T-helper 1 cell treated with Interleukin-12 subunit alpha and Interleukin-12 subunit beta and Interleukin-4 antibody, amounts not matched to agents 30 ng/mL and 1 ng/mL, for 36 hours (primary cell): ENCODE data around the gene C19orf33. TPM values are rescaled to one million over a fixed set of nuclear protein-coding genes. Genes with fewer than 3 reads are reported as not detected.

Experiments
- intact Hi-C: fragments of 100-400 bp; cut with micrococcal nuclease; formaldehyde crosslinking; loops from one replicate; pipeline ENCODE4 v1.15.1; 2024
- total RNA-seq: library from RNA; stranded (reverse); gene quantifications from 2 replicates; pipeline ENCODE4 v1.2.3, GENCODE V29; 2022

The C19orf33 gene
- total RNA-seq, 1 donor from 2014 or later = 0.86 TPM

DNA sequence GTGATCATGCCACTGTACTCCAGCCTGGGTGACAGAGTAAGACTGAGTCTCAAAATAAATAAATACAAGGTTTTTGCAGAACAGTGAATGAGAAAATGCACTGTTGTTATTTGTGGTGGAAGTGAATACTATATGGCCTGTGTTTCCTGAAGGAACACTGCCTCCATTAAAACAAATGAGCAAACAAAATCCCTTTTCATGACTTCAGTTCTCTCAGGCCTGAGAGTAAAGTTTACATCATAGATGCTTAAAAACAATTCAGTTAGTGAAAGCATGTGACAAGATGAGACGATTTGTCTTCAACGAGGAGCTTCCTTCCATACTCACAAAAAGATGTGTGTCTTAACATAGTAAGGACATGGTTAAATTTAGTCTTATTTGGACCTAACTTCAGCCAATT lies 25.3 kb upstream of the C19orf33 start:
- intact Hi-C loops = no loop called here

DNA sequence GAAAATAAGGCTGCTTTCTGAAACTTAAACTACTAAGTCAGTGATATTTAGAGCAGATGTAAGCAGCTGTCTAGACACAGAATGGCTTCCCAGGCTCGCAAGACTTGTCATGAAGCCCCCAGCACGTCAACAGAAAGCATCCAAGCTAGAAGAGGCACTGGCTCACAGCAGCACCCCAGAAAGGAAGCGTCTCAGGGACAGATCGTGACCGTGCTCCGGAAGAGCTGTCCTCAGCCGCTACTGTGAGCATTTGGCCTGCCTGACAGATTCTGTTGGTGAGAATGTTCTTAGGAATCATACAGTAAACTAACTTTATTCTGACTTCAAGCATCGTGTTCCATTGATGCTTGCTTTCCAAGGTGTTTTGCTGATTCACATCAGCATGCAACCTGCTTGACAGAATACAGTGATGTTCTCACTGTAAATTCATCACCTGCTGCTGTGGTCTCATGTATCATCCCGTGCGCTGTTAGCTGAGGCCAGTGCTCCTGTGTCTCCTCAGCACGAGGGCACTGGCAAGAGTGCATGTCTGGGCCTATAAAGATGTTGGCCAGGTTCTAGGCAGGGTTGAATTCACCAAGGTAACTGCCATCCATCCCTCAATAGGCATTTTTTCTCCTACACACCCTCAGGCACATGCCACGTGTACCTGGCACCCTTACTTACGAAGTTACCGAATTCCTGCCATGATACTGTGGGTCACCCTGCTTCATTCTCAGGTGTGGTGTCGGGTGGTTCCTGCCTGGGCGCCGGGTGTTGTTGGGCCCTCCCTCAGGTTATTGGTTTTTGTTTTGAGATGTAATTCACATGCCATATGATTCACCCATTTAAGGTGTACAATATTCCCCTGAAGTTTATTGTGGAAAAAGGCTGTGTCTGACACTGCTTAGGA lies 23.8 kb upstream of the C19orf33 start:
- intact Hi-C loops = no loop called here

DNA sequence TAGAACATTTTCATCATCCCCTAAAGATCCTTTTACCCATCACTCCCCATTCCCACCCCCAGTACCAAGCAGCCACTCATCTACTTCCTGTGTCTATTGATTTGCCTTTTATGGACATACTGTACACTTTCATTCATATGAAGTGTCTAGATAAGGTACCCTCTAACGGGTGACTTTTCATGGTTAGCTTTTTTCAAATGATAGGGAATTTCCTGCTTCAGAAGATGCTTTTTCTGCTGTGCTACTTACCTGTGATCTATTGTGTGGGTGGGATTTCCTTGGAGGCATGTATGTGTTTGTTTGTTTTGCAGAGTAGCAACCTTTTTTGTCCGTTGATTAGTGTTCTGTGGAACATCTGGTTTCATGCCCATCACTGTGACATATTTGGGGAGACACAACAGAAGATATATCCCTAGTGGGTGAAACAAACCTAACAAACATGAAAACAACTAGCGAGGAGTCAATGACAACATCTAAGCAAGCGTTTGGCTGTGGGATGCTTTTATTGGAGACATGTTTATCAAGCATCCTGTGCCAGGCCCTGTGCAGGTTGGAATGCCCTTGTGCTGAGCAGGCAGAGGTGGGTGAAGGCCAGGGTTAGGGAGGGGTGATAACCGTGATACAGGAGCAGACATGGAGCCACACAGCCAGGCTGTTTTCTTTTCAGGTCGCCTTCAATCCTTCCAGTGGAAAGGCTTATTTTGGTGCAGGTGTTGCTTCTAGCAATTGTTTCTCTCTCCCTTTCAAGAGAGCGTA lies 22.1 kb upstream of the C19orf33 start:
- intact Hi-C loops = no loop called here

DNA sequence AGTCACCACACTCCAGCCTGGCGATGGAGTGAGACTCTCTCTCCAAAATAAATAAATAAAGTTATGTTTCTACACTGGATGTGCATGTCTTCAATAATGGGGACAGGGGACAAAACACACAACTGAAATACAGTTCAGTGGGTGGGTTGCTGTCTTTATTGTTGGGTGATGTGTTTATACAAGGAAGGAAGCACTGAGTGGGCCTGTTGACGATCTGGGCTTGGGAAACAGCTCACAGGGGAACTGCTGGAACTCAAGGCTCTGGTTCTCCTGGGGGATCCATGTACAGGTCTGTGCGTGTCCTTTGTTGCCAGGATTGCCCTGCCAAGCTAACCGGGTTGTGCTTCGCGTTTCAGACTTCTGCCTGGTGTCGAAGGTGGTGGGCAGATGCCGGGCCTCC lies 20.8 kb upstream of the C19orf33 start:
- intact Hi-C loops = no loop called here

DNA sequence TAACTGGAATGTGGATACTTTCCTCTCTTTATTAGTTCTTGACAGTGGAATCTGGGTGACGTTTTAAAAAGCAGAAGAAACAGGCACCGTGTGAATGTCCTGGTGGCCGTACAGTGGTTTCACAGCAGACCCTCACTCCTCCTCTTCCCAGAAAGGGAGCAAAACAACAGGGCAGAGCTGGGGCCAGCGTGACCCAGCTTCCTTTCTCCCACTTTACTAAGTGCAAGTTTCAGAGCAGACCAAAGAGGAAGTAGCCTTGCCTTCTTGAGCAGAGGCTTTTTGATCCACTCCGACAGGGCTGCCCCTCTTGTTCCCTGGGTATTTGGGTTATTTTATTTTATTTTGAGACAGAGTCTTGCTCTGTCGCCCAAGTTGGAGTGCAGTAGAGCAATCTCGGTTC lies 19.6 kb upstream of the C19orf33 start:
- intact Hi-C loops = no loop called here

DNA sequence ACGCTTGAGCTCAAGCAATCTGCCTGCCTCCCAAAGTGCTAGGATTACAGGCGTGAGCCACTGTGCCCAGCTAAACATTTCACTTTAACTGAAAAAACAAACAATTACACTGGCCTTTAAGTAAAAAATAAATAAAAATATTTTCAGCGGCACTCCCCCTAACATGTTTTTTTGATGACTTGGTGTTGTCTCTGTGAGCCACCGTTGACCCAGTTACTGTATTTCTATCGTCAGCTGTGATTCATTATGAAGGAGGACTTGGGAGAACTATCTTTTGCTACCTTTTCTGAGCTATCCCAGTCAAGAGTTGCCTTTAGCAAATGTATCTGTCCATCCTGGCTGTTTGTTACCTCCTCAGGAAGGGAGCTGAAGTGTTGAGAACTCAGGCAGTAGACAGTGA lies 18.5 kb upstream of the C19orf33 start:
- intact Hi-C loops = no loop called here

DNA sequence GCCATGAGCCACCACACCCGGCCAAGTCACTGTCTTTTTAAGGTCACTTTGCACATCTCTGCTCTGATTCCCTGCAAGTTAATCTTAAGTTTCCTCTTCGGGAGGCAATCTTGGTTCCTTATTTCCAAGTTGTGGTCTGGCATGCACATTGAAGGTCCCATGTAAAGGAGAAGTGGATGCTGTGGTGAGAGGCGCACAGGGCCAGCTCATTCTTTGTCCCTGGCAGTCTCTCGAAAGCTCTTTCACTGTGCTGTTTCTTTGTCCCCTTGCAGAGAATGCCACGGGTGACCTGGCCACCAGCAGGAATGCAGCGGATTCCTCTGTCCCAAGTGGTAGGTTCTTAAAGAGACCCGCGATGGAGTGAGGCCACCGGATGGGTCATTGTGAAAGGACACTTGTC lies 16.4 kb upstream of the C19orf33 start:
- intact Hi-C loops = no loop called here

DNA sequence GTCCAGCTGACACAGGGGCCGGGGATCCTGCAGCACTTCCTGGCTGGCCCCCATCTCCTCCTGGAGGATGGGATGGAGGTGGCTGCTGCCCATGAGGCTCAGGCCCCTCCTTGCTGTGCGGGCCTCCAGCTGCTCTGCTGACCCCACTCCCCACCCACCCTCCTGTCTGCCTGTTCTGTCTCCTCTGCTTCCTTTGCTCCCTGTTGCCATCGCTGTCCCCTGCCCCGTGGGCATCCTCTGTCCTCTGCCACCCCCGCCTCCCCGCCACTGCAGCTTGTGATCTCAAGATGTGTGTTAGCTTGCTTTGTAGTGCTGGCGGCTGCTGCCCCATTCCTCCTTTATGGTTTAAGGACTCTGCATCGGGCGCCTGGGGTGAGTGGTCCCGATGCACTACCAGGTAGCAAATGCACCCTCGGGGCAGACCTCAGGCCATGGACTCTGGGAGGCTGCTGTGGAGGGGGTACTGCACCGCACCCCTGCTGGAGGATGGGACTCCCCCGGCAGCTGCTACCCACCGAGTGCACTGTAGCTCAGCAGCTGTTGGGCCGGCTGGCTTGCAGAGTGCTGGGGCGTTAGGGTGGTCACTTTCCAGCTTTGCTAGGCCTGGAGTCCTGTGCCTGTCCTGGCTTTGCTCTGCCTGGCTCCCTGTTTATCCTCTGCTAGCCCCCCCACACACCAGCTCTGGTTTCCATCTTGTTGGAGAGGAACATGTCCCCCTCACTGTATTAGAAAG lies 15.8 kb upstream of the C19orf33 start:
- intact Hi-C loops = no loop called here

DNA sequence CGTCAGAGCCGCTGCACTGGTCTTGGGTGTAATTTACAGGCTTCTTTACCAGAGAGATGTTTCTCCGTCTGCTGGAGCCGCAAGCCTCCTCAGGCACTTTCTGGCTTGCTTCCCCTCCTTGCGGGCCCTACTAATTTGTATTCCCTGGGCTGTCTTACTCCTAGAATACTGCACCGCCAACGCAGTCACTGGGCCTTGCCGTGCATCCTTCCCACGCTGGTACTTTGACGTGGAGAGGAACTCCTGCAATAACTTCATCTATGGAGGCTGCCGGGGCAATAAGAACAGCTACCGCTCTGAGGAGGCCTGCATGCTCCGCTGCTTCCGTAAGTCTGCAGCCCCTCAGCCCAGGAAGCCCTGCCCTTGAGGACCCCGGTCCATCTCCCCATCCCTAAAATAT lies 14.1 kb upstream of the C19orf33 start:
- intact Hi-C loops = no loop called here

DNA sequence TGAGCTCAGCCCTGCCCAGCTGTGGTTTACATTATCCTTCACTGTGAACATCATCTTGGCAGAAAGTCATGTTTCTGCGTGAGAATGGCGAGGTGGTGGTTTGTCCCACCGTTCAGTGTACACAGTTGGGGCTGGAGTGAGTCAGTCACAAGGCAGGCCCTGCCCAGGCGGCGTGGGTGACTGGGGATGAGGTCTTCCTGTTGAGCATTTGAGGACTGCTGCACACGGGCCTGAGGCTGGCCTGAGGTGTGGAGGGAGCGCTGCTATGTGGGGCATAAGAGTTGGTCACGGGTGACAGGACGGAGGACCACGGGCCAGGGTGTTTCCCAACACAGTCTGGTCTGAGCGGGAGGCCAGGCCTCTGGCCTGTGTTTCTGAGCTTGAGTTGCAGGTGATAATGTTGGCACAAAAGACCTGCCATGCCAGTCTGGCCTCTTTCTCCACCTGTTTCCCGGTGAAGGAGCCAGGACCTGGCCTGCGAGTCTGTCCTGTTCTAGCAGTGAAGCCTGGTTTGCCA lies 13.4 kb upstream of the C19orf33 start:
- intact Hi-C loops = no loop called here

DNA sequence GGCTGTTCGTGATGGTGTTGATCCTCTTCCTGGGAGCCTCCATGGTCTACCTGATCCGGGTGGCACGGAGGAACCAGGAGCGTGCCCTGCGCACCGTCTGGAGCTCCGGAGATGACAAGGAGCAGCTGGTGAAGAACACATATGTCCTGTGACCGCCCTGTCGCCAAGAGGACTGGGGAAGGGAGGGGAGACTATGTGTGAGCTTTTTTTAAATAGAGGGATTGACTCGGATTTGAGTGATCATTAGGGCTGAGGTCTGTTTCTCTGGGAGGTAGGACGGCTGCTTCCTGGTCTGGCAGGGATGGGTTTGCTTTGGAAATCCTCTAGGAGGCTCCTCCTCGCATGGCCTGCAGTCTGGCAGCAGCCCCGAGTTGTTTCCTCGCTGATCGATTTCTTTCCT lies 12.2 kb upstream of the C19orf33 start:
- intact Hi-C loops = no loop called here

DNA sequence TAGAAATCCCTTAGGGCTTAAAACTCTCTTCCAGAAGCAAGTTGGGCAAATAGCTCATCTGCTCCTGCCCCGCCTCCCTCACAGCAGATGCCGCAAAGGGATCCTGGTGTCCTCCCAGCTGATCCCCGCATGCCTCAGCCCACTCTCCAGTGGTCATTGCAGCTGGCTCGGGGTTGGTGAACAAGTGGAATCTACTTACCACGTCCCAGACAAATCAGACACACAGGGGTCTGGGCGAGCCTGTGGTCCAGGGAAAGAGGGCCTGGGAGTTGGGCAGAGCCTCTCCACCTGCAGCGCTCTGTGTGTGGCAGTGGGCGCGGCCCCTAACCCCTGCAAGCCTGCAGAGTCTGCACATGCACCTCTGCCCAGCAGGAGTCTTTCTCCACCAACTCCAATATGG lies 10.8 kb upstream of the C19orf33 start:
- intact Hi-C loops = no loop called here

DNA sequence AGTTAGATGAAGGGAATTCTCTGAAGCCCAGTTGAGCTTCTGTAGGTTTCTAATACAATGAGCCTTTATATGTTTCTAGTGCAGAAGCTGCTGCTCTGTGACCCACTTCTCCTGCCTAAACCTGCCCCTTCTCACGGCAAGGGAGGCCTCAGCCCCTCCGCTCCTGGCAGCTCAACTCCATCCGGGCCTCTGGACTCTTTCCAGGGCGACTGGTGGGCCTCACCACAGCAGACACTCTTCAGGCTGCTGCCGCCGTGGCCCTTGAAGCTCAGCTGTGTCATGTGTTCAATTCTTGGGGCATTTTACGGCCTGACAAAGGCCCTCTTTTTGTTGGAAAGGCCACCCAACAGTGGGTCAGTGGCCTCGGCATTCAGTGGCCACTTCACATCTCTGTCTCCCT lies 10.0 kb upstream of the C19orf33 start:
- intact Hi-C loops = no loop called here

DNA sequence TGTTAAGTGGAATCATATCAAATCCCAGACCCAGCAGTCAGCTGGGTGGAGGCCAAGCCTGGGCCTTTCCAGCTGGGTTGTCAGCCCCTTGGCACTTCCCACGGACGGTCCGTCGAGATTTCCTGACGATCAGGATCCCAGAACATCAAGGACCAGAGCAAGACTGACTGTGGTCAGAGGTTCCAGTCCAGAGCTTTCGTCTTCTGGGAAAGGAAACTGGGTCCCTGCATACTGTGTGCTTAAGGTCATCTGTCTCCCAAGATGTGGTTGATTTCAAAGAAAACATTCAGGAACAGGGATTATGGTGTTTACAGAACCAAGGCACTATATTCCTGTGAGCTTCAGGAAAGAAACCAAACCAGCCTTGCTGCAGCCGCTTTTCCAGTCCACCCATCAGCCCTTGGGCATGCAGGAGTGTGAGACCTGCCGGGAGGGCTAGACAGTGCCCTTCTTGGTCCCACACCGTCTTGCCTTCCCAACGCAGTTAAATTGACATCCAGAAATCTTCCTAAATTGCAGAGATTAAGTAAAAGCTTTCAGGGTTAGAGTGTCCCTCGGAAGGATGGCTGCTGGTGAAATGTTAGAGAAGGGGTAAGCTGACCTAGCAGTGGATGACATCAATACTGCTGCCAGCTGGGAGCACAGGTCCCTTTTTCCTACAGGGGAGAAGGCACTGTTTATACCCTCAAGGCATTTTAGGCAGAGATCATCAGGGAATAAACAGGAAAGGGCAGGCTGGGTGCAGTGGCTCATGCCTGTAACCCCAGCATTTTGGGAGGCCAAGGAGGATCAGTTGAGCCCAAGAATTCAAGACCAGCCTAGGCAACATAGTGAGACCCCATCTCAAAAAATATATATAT lies 5.0 kb upstream of the C19orf33 start:
- intact Hi-C loops = no loop called here

DNA sequence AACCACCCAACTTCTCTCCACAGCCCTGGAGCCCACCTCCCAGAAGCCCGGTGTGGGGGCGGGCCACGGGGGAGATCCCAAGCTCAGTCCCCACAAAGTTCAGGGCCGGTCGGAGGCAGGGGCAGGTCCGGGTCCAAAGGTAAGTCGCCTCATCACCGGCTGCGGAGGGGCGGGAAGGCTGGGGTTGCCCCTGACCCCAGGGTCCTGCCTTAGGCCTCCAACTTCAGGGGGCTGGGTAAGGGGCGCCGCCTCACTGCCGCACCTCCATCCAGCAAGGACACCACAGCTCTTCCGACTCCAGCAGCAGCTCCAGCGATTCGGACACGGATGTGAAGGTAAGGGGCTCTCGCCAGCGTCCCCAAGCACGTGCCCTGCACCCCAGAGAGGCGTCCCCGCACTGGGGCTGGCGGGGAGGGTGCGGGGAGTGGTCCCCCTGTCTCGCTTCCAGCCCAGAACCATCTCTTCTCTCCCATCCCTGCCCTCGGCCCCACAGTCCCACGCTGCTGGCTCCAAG lies 358 bp downstream of the C19orf33 start:
- intact Hi-C loops = no loop called here

DNA sequence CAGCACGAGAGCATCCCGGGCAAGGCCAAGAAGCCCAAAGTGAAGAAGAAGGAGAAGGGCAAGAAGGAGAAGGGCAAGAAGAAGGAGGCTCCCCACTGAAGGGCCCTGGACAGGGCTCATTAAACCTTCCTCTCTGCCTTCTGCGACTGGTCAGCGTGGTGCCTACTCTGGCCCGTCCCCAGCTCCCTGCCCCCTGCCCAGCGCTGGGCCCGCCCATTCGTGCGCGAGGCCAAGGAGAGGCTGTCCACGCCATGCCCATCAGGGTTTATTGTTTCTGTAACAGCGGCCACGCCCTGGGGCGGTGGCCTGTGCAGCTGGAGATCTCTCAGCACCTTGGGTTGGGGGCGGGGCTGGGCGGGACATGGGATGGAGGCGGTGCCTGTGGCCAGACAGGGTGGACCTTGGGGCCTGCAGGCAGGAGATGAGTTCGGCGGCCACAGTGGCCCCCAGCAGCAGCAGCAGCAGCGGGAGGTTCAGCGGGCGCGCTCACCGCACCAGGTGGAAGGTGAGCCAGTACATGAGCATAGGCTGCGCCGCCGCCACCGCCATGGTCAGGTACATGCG lies 897 bp downstream of the C19orf33 start:
- intact Hi-C loops = no loop called here

DNA sequence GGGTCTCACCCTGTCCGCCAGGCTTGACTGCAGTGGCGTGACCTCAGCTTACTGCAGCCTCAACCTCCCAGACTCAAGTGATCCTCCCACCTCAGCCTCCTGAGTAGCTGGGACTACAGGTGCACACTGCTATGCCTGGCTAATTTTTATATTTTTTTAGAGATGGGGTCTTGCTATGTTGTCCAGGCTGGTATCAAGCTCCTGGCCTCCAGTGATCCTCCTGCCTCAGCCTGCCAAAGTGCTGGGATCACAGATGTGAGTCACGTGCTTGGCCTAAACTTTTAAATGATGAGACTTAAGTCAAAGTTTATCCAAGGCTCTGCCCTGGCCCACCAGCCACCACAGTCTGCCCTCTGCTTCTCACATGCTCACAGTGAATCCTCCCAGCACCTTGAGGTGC lies 2.2 kb downstream of the C19orf33 start:
- intact Hi-C loops = no loop called here

DNA sequence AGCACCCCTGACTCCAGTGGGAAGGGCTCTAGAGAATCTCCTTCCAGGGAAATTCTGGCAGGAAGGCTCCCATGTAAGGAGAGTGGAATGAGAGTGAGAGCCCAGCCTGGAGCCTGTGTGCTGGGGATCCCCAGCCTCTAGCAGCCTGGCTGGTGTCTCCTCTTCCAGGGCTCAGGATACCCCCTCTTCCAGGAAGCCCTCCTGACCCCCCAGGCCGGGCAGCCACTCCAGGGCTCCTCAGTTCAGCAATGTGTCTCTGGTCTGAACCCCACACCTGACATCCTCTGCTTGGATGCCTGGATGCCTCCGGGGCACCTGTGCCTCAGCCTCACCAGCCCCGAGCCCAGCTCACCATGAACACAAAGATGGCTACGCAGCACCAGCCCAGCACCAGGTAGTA lies 3.0 kb downstream of the C19orf33 start:
- intact Hi-C loops = no loop called here

DNA sequence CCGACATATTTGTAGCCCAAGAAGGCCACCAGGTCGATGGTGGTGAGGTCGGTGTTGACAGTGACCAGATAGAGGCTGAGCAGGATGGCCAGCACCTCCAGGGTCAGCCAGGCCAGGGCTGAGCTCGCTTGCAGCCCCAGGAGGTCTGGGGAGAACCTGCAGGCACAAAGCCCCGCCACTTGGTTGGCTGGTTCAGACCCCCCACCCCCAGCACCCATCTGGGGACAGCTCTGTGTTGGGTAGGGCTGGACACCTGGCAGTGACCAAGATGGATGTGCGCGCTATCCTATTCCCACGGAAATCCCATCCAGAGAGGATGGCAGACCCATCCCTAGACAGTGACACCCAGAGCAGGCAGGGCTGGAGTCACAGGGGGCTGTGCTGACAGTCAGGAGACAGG lies 3.5 kb downstream of the C19orf33 start:
- intact Hi-C loops = no loop called here

DNA sequence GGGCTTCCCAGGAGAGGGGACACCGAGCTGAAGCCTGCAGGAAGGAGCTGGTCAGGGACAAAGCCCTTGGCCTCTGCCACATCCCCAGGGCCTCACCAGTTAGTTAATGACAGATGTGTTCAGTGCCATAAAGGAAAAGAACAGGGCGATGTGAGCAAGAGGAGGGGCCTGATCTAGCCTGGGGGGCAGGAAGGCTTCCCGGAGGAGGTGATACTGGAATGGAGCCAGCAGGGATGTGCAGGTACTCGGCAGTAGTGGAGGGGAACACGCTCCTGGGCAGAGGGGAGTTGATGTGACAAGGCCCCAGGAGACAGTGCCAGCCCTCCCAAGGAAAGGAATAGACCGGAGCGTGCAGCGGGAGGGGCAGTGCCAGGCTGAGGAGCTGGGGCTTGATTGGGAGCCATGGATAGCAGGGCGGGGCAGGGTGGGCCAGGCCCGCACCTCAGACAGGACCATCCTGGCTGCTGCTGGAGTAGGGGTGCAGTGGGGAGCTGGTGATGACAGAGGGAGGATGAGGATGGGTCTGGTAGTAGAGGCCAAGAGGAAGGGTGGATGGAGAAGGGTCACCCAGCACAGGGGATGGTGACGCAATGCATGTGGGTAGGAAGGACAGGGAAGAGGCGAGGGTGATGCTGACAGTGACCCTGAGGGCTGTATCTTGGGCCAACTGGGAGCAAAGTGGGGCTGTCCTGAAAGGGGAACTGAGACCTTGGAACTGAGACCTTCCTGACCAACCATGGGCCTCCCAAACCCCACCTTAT lies 4.1 kb downstream of the C19orf33 start:
- intact Hi-C loops = no loop called here
